ENCODE measurements around the gene LUM. TPM values are rescaled to one million over a fixed set of nuclear protein-coding genes. Genes with fewer than 3 reads are reported as not detected.

LUM gene
- total RNA-seq, 1 donor from 2014 or later, result 481 TPM

Other genes with a start within 250 kb of the LUM start
- gene CCER1, start 156.3 kb downstream of the LUM start, total RNA-seq, result not detected in 3 replicates
- not detected in 3 replicates for gene EPYC, start 106.5 kb downstream of the LUM start, total RNA-seq
- gene KERA, start 53.5 kb downstream of the LUM start, total RNA-seq, result not detected in 3 replicates
- gene DCN, start 71.3 kb upstream of the LUM start, total RNA-seq, result 723 to 2,473 TPM (median 743 TPM) in 3 replicates